Stimulated activated naive CD8-positive, alpha-beta T cell treated with anti-CD3 and anti-CD28 coated beads, Interleukin-15, amount 100 ng/mL, for 72 hours (primary cell): ENCODE data around the gene TRIOBP.

ENCODE experiments used
- ATAC-seq: fragments of 150-1000 bp; cut with Tn5 transposase; 2 replicates; pipeline ENCODE4 v1.10.0; 2021; ENCODE audit warnings: mild to moderate bottlenecking, moderate library complexity
- DNase-seq, 2 donors: peaks; one replicate each; pipeline ENCODE4 v3.0.0; 2021 to 2022
- H3K27ac Mint-ChIP-seq, 2 donors: one replicate each; pipeline ENCODE4 v1.8.0; 2022; ENCODE audit warnings: mild to moderate bottlenecking in 2 of 2, mixed read lengths in 2 of 2, moderate library complexity in 2 of 2
- H3K27me3 Mint-ChIP-seq: one replicate; pipeline ENCODE4 v1.8.0; 2022; ENCODE audit warnings: mixed read lengths
- H3K4me1 Mint-ChIP-seq: one replicate; pipeline ENCODE4 v1.8.0; 2022; ENCODE audit warnings: mild to moderate bottlenecking, mixed read lengths
- H3K4me3 Mint-ChIP-seq, 2 donors: one replicate each; pipeline ENCODE4 v1.8.0; 2022; ENCODE audit warnings: mild to moderate bottlenecking in 2 of 2, mixed read lengths in 2 of 2, moderate library complexity in 1 of 2
- H3K9me3 Mint-ChIP-seq, 2 donors: one replicate each; pipeline ENCODE4 v1.8.0; 2022; ENCODE audit warnings: mixed read lengths in 2 of 2

Gene TRIOBP

DNA sequence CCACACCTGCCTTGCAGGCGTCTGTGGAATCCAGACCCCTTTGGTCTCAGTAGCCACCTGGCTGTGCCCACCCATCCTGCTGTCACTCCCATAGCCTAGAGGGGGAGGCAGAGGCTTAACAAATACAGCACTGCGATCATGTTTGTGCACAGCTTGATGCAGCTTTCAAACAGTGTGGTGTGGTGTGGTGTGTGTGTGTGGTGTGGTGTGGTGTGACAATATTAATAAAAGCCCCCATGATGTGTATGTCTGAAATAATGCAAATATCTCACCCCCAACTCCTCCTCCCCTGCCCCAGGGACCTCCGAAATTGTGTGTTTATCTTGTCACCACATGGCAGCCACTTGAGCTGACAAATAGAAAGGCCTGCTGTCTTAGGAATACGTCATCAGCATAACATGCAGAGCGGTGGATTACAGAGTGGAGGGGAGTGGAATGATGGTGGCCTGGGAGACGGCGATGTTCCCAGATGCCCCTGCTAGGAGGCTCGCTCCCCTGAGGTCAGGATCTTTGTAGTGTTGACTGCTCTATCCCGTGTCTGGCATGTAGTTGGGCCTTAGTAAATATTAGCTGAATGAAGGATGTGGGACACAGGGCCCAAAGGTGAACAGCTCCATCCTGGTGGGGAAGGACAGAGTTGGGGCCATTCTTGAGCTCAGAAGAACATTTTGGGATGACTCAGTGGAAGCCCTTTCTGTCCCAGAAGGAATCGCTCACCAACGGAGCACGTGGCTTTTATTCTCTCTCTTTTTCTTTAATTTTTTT, 35.5 kb upstream of the TRIOBP start:
- no peaks in the 10 kb centered on the region for H3K27me3 Mint-ChIP-seq
- H3K4me1 Mint-ChIP-seq: peaks cover 55% of the 10 kb centered on the region
- ATAC-seq: no peak
- no peaks in the 10 kb centered on the region for H3K9me3 Mint-ChIP-seq
- DNase-seq: peak in 1 of 2 donors; percentile 35
- peak overlapping the region in 1 of 2 donors; percentile 91 for H3K4me3 Mint-ChIP-seq
- H3K27ac Mint-ChIP-seq: peak overlapping the region in 1 of 2 donors; percentile 54

GRCh38 chr22:37662039-37662438, 34.8 kb upstream of the TRIOBP start:
- no peak for DNase-seq
- Mint-ChIP-seq H3K4me1 (peaks cover 56% of the 10 kb centered on the region), H3K9me3 (no peaks in the 10 kb centered on the region), H3K27ac (peak overlapping the region in 1 of 2 donors; percentile 54), H3K4me3 (no peak overlapping the region), H3K27me3 (no peaks in the 10 kb centered on the region)
- no peak for ATAC-seq

DNA sequence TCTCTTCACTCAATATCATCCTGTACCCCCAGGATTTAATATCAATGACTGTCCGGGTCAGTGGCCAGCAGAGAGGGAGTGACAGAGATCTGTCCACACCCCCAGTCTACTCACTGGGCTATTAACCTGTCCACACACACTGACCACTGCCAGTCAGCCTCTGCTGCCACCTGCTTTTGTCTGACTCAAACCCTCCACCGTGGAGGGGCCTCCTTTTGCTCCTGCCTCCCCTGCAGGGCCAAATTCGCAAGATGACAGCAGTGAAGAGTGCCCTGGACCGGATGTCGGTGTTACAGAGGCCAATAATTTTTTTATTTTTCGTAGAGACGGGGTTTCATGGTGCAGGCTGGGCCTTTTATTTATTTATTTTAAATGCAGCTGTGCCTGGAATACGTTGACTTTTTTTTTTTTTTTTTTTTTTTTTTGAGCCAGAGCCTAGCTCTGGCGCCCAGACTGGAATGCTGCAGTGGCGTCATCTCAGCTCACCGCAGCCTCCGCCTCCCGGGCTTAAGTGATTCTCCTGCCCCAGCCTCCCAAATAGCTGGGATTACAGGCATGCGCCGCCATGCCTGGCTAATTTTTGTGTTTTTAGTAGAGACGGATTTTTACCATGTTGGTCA, 33.2 kb upstream of the TRIOBP start:
- Mint-ChIP-seq H3K4me1 (peaks cover 46% of the 10 kb centered on the region), H3K27ac (no peak overlapping the region), H3K27me3 (no peaks in the 10 kb centered on the region), H3K4me3 (no peak overlapping the region), H3K9me3 (no peaks in the 10 kb centered on the region)
- no peak for ATAC-seq
- no peak for DNase-seq

DNA sequence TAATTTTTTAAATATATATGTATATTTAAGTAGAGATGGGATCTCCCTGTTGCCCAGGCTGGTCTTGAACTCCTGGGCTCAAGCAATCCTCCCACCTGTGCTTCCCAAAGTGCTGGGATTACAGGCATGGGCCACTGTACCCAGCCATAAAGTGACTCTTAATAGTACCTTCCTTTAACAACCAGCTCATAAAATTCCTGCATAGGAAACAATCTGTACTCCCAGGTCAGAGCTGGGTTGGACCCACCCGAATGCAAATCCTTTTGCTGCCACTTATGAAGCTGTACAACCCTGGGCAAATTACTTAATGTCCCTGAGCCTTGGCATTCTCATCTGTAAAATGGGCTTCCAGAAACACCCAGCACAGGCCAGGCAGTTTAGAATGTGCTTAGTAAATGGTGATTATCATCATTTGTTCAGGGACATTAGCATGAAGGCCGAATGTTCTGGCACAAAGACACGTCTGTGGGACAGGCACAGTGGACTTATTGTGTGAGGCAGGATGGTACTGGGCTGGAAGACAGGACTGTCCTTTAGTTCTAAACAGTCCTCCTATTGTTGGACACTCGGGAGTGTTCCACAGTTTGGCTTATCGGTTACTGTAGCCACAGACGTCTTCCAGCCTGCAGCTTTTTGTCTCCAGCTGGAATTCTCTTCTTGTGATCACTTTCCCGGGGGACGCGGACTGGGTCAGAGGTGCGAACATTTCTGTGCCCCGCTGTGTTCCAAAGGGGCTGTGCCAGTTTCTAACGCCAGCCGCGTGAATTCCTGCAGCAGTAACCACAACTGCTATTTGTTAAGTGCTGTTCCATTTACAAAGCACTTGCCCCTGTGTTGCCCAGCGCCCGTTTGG, 32.4 kb upstream of the TRIOBP start:
- Mint-ChIP-seq H3K27me3 (no peaks in the 10 kb centered on the region), H3K9me3 (no peaks in the 10 kb centered on the region), H3K4me3 (no peak overlapping the region), H3K4me1 (peaks cover 44% of the 10 kb centered on the region), H3K27ac (no peak overlapping the region)
- ATAC-seq (no peak), DNase-seq (no peak)

DNA sequence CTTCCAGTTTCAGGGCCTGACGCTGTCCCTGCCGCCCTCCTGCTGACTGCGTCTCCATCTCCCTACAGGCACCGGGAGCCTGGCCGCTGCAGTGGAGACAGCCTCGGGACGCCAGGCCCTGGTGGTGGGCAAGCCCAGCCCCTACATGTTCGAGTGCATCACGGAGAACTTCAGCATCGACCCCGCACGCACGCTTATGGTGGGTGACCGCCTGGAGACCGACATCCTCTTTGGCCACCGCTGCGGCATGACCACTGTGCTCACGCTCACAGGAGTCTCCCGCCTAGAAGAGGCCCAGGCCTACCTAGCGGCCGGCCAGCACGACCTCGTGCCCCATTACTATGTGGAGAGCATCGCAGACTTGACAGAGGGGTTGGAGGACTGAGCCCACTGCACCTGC, 31.4 kb upstream of the TRIOBP start:
- no peak overlapping the region for H3K27ac Mint-ChIP-seq
- no peaks in the 10 kb centered on the region for H3K27me3 Mint-ChIP-seq
- H3K9me3 Mint-ChIP-seq: no peaks in the 10 kb centered on the region
- no peak for ATAC-seq
- DNase-seq: no peak
- H3K4me1 Mint-ChIP-seq: peaks cover 36% of the 10 kb centered on the region
- H3K4me3 Mint-ChIP-seq: no peak overlapping the region

DNA sequence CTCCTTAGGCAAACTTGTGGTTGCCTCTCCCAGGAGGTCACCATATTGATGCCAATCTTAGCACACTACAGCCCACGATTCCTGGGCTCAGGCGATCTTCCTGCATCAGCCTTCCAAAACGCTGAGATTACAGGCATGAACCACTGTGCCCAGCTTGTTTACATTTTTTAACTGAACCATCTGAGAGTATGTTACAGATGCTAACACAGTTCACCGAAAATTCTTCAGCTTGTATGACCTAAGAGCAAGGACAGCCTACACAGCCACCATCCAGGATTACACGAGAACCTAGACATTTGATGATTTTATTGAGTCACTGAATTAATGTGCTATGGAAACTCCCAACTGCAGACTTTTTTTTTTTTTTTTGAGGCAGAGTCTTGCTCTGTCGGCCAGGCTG, 27.3 kb upstream of the TRIOBP start:
- Mint-ChIP-seq H3K4me3 (no peak overlapping the region), H3K27ac (no peak overlapping the region), H3K9me3 (no peaks in the 10 kb centered on the region), H3K4me1 (peaks cover 56% of the 10 kb centered on the region), H3K27me3 (no peaks in the 10 kb centered on the region)
- no peak for DNase-seq
- ATAC-seq: no peak

DNA sequence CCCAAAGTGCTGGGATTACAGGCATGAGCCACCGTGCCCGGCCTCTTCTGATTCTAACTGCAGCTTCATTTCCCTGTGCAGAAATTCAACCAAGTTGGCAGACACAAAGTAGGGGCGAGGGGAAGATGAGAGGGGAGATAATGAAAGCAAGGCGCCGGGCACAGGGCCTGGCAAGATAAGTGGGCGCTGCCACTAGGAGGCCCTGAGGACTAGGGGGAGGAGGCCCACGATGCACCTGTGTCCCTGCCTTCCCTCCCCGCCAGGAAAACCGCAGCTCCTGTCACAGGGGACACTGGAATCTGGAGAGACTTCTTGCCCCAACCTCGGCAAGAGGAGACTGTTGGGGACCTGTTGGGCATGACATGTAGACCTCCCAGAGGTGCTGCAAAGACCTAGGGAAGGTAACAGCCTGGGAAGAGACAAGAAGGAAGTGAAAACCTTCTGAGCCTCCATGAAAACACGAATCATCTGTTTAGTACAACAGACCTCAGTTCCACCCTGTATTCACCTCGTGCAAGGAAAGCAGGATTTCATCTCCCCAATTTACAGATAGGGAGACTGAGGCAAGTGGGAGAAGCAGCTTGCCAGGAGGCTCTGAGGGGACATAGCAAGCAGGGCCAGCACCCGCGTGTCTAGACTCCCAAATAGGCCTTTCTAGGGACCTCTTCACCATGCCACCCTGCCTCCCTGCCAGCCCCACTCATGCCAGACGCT, 24.5 kb upstream of the TRIOBP start:
- peaks cover 71% of the 10 kb centered on the region for H3K4me1 Mint-ChIP-seq
- H3K27me3 Mint-ChIP-seq: no peaks in the 10 kb centered on the region
- no peak for DNase-seq
- no peak for ATAC-seq
- no peaks in the 10 kb centered on the region for H3K9me3 Mint-ChIP-seq
- H3K27ac Mint-ChIP-seq: no peak overlapping the region
- peak overlapping the region; percentile 55 to 68 for H3K4me3 Mint-ChIP-seq

DNA sequence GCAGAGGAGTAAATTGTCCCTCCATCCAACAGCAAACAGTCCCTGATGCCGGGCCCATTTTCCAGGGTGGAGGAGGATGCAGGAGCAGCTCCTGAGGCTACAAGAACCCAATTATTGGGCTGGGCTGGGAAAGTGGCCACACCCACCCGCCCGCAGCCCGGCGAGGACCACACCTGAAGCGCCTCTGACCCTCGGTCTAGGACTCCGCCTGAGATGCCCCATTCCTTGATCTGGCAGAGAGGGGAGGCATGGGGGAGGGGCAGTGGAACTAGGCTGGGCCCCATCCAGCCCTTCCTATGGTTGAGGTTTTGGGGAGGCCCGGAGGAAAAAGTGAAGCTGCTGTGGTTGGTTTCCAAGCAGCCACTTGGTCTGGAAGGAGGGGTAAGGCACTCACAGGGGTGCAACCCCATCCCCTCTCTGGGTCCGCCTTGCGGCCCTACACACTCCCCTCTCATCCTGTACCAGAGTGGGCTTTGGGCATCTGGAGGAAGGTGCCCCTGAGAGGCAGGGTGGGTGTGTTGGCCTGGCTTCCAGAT, 23.9 kb upstream of the TRIOBP start:
- H3K4me3 Mint-ChIP-seq: peak overlapping the region; percentile 55 to 68
- peak in 1 of 2 donors; percentile 25 for DNase-seq
- H3K27ac Mint-ChIP-seq: no peak overlapping the region
- H3K9me3 Mint-ChIP-seq: no peaks in the 10 kb centered on the region
- H3K27me3 Mint-ChIP-seq: no peaks in the 10 kb centered on the region
- peaks cover 77% of the 10 kb centered on the region for H3K4me1 Mint-ChIP-seq
- no peak for ATAC-seq

DNA sequence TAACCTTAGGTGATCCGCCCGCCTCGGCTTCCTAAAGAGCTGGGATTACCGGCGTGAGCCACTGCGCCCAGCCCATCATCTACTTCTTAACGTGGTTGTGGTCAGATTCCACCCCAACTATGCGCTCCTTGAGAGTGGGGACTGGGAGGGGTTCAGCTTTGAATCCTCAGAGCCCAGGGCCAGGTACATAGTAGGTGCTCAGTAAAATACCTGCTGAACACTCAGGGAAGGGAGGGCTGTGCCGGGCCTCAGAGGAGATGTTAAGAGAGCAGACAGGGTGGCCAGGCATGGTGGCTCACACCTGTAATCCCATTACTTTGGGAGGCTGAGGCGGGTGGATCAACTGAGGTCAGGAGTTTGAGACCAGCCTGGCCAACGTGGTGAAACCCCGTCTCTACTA, 22.6 kb upstream of the TRIOBP start:
- DNase-seq (no peak), ATAC-seq (no peak)
- Mint-ChIP-seq H3K9me3 (no peaks in the 10 kb centered on the region), H3K27me3 (no peaks in the 10 kb centered on the region), H3K4me1 (peaks cover 82% of the 10 kb centered on the region), H3K4me3 (peak overlapping the region; percentile 63 to 83), H3K27ac (peak overlapping the region in 1 of 2 donors; percentile 12)

DNA sequence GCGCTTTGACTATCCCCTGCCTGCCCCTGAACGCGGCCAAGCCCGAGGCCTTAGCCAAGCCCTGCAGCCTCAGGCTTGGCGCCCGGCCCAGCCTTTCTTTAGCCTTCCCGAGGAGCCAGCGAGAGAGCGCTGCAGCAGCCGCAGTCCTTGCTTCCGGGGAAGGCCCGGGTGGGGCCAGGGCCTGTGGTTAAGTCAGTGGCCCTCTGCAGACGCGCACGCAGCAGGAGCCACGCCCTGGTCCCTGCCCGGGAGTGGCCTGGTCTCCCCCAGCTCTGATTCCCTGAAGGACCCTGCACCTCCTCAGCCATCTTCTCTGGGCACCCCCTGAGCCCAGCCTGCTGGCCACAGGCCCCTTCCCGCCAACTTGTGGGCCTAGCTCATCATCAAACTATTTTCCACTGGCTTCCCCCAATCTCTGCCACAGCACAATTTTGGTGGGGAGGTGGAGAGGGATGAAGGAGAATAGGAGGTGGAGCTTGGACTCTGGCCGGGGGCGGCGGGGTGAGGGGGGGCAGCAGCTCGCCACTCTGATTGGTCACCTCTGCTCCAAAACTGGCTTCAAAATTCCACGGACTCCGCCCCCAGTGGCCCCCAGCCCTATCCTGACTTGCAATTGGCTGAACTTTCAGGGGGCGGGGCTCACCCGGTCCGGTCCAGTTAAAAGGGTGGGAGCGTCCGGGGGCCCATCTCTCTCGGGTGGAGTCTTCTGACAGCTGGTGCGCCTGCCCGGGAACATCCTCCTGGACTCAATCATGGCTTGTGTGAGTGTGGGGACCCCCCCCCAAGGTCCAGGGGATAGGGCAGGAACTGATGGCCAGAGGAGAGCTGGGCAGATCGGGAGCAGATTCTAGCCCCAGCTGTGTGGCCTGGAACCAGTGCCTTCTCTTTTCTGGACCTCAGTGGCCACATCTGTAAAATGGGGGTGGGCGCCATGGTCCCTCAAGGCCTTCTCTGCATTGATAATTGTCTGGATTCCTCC, 21.6 kb upstream of the TRIOBP start, which contains the start of gene LGALS1:
TSS of gene LGALS1 (plus strand) at position 686 of the 979 bp plus-strand sequence. CDS start at position 753, 67 bp downstream.
- Mint-ChIP-seq H3K27me3 (no peaks in the 10 kb centered on the region), H3K9me3 (no peaks in the 10 kb centered on the region), H3K4me3 (peak within 1 kb of the TSS; percentile 83 to 93), H3K27ac (peak within 1 kb of the TSS; percentile 87 to 90), H3K4me1 (peaks cover 82% of the 10 kb centered on the region)
- ATAC-seq: peak; percentile 66
- DNase-seq: peak; percentile 70 to 81

DNA sequence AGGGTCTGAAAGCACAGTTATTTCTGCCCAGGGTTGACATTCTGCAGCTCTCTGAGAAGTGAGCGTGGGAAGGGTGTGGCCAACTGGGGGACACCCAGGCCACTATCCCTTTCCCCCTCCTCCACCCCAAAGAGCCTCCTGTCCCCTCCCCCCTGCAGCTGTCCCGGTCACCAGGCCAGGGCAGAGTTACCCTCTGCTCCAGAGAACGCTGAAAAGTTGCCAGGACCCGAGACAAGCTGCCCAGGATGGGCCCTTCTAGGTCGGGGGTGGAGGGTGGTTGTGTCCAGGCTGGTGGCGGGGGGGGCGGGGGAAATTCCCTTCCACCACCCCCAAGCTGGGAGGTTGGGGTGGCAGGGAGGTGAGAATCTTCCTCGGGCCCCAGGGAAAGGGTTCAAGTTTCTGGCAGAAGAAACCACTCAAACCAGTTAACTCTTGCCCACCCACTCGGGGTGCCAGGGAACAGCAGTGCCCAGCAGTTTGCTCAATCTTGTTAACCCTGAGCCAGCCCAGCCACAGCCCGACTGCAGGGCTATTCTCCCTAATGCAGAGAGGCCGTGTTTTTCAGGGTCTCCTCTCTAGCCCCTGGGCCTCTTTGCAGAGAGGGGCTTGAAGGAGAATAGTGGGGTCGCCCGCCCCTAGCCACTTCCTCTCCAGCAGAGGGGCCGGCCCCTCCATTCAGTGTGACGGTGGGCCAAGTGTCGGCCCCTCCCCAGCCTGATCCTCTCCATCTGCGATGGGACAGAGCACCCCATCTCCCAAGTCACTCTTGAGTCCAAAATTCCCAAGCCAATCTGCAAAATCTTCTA, 20.7 kb upstream of the TRIOBP start:
- H3K4me3 Mint-ChIP-seq: peak overlapping the region; percentile 83 to 93
- no peaks in the 10 kb centered on the region for H3K27me3 Mint-ChIP-seq
- H3K27ac Mint-ChIP-seq: peak overlapping the region; percentile 82 to 90
- DNase-seq: peak; percentile 36 to 52
- ATAC-seq: peak; percentile 1
- H3K9me3 Mint-ChIP-seq: no peaks in the 10 kb centered on the region
- H3K4me1 Mint-ChIP-seq: peaks cover 80% of the 10 kb centered on the region

- H3K27me3 Mint-ChIP-seq: no peaks in the 10 kb centered on the region
- peaks cover 80% of the 10 kb centered on the region for H3K4me1 Mint-ChIP-seq
- ATAC-seq: peak; percentile 86
- H3K27ac Mint-ChIP-seq: peak overlapping the region; percentile 90 to 94
- peak; percentile 88 to 94 for DNase-seq
- peak overlapping the region; percentile 83 to 93 for H3K4me3 Mint-ChIP-seq
- H3K9me3 Mint-ChIP-seq: no peaks in the 10 kb centered on the region
Measured at GRCh38 chr22:37676736-37677492, 19.9 kb upstream of the TRIOBP start.

GRCh38 chr22:37677493-37677974, 19.3 kb upstream of the TRIOBP start:
- Mint-ChIP-seq H3K27ac (peak overlapping the region; percentile 89 to 94), H3K4me3 (peak overlapping the region; percentile 83 to 93), H3K4me1 (peaks cover 74% of the 10 kb centered on the region), H3K9me3 (no peaks in the 10 kb centered on the region), H3K27me3 (no peaks in the 10 kb centered on the region)
- peak; percentile 34 for ATAC-seq
- no peak for DNase-seq
